Glomerular endothelial cell (primary cell): ENCODE data around the gene RAD51B. TPM values are rescaled to one million over a fixed set of nuclear protein-coding genes. Genes with fewer than 3 reads are reported as not detected.
"Not testable (repeated sequence)": the region's sequence is repeated elsewhere in the genome, so short reads cannot be mapped to it uniquely, and the experiment has no call there.

ENCODE experiments used
- DNase-seq: peaks from one replicate; pipeline ENCODE4 v3.0.0-alpha.2; 2011; ENCODE audit warnings: low read depth, low spot score; ENCODE audit errors: extremely low read depth
- total RNA-seq: library from RNA; depleted of rRNA; stranded (reverse); fragments of >200 nt; gene quantifications from 2 replicates; pipeline ENCODE4 v1.2.3, GENCODE V29; 2015

Gene RAD51B
- total RNA-seq, 1 donor from 2014 or later, result 9.7 TPM

DNA sequence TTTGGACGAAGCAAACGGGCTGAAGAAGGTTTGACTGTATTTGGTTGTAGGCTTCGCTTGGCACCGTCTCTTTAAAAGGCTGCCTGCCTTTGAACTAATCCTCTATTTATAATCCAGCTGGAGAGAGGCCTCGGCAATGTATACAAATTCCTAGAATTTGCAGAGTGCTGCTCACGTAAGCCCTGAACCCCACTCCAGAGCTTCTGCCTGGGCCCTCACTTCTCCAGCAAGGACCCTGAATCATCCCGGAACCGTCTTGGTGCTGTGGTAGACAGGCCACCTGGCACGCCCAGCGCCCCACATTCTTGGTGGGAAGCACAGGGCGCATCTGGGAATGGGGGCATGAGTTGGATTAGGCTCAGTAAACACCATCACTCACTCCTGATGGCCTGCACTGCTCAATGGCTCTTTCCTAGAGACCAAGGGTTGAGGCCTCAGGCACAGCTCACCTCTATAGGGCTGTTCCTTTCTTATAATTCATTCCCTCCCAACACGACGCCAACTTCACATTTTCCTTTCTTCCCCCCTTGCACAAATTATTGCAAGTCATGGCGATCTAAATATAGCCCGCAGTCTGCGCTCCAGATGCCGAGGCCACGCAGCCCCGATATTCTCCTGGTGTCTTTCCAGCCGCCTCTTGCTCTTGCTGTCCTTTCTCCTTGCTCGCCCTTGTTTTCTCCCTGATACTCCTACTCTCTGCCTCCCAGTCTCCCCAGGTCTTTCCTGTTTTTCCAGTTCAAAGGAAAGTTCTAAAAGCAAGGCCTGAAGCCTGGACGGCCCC lies 832.3 kb downstream of the RAD51B start:
- DNase-seq, result no peak

DNA sequence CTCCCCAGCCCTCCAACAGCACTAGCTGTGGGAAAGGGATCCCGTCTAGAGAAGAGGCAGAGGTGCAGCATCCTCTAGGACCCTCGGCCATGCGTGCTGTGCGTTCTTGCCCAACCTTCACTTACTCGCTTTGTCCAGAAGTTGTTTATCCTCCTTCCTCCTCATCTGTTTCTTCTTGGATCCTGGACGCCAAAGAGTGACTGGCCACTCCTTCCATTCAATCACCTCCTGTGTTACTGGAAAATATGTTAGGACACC lies 832.8 kb downstream of the RAD51B start:
- no peak for DNase-seq

DNA sequence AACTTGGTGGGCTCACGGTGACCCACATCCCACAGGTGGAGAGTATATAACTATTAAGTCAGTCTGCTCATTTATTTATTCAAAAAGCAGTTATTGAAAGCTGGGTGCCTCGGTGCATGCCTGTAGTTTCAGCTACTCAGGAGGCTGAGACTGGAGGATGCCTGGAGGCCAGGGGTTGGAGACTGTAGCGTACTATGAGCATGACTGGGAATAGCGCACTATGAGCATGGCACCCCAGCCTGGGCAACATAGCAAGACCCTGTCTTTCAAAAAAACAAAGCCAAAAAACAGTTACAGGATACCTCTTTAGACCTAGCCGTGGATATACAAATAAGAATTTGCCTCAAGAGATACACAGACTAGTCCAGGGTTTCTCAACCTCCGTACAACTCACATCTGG lies 833.5 kb downstream of the RAD51B start:
- DNase-seq, result no peak

DNA sequence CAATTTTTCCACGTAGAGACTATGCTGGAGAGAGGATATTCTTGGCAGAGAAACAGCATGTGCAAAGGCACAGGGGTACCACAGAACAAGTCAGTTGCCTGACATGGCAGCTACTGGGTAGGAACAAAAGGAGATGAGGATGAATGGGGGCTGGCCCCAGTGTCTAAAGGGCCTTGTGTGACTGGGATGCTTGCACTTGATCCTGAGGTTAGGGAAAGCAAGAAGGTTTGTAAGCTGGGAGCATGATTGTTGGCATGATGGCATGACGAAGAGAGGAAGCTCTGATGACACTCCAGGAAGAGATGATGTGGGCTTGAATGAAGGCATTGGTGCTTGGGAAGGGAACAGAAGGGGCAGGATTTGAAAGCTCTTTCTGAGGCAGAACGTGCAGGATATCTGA lies 834.2 kb downstream of the RAD51B start:
- no peak for DNase-seq

GRCh38 chr14:68654471-68654941 lies 834.9 kb downstream of the RAD51B start:
- no peak for DNase-seq

DNA sequence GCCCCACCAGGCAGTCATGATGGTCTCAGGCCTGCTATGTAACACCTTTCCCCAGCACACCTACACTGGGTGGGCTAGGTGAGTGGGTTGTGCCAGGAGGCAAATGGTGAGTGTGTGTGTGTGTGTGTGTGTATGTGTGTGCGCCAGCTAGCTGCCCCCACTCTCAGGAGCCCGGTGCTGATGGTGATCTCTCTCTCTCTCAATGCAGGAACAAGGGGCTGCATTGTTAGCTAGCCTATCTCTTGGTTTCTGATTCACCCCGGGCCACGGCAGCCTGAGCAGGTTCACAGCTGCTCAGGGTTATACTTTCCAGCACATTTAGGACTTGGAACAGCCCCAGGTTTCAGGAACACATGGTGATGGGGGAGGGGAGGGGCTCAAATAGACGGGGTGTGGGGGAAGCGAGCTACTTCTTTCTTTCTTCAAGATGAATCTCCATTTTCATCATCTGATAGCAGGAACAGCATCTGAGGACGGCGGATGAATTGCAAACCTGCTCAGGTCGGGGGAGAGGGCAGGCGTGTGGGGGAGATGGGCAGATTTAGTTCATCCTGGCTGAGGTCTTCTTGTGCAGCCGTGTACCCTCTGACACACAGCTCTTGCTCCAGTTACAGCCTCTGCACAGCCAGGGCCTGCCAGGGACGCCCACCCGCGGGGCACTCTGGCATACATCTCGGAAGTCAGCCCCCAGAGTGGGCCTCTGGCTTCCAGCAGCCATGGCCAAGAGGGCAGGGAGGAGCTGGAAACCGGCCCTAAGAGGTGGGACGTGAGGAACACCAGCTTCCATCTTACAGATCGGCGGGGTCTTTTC lies 835.6 kb downstream of the RAD51B start:
- no peak for DNase-seq

- no peak for DNase-seq
Measured at GRCh38 chr14:68655911-68656316, 836.3 kb downstream of the RAD51B start.

DNA sequence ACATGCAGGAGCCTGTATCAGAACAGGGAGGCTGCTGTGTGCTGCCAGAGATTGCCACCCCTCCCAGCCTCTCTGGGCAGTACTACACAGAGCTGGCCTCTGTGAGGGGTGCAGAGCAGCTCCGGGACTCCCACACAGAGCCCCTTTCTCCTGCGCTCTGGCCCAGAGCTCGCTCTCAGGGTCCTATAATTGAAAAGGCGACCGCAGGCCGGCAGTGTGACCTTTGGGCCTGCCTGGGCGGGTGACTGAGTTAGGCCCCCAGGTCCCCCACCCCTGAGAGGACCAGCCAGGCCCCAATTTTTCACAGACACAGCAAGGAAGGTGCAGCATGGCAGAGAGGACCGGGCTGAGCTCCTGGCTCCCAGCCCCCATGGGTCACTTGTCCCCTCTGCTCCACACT lies 836.9 kb downstream of the RAD51B start:
- no peak for DNase-seq

GRCh38 chr14:68657300-68658028 lies 837.9 kb downstream of the RAD51B start:
- DNase-seq, result no peak

DNA sequence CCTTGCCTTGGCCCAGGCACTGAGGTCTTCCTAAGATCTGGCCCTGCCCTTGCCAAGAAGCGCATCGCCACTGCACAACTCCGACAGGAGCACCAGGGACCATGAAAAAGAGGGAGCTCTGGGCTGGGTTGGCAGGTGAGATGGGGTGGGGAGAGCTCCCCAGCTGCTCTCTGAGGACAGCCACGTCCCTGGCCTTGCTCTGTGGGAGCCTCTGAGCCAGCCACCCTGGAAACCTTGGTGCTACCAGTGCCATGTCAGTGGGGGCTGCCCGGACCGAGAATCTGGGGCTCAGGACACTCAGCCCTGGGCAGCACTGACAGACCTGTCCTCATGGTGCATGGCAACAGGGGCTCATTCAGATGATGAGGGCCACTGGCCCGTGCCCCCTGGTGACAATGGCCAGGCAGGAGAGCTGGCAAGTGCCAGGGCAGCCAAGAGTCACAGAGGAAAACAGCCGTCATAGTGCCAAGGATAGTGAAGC lies 838.5 kb downstream of the RAD51B start:
- DNase-seq, result no peak

DNA sequence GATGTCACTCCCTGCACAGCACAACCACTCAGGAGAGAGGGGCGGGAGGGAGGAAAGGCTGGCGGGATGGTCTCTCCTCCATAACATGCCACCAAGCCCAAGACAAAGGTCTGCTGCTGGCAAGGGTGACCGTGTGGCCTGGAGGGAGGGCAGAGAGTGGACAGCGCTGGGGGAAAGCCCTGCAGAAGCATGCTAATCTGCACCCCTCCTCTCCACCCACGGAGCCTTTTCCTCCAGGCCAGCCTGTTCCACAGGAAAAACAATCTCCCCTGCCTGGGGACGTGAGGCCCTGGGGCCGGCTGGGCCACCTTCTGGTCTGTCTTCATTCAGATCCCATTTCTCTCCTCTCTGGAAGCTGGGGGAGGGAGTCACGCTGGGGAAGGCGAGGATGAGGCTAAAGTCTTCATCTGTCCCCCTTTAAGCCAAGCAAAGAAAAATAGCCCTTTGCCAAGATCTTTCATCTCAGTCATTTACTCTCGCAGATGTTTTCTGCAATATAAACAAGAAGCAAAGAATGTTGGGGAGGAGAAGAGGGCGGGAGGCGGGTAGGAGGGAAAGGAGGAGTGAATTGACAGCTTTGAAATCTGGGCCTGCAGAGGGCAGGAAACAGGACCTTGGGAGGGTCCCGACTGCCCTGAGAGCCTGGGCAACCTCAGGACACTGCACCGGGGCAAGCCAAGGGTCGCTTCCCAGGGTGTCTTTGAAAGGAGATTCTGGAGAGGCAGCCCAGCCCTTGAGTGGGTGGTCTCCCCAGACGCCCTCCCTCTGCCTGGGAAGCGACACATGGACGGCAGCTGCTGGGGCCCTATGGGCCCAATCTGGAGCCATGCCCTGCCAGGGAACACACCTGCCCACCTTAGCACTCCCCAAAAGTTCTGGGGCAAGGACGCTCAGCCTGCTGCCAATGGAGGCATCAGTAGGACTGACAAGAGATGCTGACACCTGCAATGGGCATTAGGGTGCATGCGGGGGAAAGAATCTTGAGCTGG lies 839.7 kb downstream of the RAD51B start:
- DNase-seq, result no peak

DNA sequence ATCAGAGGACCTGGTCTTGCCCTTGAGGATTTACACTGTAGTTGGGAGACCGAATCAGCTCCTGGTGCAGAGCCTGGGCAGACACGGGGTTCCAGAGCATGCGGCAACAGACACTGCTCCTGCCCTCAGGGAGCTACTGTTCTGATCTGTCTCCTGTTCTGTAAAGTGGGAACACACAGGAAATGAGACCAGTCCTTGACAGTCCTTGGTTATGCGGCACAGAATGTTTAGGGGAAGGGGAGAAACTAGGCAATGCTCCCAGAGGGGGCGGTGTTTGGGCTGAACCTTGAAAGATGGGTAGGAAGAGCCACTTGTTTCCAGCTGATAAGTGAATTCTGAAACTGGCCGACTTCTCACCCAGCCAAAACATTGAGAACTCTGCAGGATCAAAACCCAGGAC lies 840.9 kb downstream of the RAD51B start:
- no peak for DNase-seq

DNA sequence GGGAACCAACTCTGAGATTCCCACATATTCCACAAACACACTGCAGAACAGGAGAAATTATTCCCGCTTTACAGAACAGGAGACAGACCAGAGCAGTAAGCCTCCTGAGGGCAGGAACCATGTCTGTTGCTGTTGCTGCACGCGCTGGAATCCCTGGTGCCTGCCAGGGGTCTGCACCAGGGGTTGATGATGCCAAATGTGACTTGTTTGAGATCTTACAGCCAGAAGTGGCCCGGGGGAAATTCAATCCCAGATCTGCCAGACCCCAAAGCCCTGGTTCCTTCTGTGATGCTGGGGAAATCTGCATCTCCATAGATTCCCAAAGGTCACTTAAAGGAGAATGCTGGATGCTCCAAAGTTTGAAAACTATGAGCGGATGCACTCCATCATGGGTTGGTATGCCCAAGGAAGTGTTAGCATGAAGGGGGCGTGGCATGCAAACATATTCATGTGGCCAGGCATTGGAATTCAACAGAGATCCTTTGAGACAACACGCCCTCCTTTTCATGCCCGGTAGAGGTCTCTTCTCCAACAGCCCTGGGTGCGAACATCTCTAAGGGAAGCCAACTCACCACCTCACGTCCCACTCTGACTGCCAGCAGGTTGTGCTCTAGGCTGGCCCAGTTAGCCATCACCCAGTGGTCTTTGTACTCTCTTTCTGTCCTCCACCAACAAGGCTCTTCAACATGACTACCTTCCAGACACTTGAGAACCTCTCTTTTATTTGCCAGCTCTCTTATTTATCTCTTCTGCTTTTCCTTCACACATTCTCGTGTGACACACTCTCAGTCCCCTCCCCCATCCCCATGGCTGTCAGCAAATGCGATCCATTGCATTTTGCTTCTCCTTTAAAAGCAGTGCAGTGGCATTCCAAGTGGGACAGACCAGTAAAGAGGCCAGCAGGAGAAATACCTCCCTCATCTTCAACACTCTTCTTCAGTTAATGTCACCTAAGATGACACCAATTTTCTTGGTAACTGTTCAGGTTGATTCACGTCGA lies 841.9 kb downstream of the RAD51B start:
- DNase-seq, result no peak

DNA sequence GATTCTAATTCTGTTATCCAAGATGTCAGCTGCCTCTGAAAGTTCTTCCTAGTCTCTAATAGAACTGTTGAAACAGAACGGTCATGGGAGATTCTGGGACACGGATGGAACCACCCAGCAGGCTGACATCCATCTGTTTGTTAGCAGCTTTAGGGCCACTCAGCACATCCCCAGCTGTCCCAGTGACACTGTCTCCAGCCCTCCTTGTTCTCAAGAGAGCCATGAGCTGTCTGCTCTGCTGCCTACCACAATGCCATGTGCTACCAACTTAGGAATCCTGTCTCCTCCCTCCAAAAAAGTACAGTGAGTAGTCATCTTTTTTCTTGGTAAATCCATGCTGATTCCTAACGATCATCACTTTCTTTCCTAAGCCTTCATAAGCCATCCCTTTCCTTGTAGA lies 842.8 kb downstream of the RAD51B start:
- DNase-seq, result no peak

DNA sequence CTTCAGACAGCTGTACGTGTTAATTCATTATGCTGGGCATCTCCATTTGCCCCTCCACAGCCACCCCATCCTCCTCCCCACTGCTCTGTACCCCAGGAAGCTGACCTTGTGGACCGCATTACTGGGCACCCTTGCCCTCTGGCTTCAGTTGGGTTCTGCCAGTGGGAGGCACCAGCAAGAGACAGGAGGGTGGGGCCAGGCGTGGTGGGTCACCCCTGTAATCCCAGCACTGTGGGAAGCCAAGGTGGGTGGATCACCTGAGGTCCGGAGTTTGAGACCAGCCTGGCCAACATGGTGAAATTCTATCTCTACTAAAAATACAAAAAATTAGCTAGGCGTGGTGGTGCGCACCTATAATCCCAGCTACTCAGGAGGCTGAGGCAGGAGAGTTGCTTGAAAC lies 843.2 kb downstream of the RAD51B start:
- not testable (repeated sequence) for DNase-seq

DNA sequence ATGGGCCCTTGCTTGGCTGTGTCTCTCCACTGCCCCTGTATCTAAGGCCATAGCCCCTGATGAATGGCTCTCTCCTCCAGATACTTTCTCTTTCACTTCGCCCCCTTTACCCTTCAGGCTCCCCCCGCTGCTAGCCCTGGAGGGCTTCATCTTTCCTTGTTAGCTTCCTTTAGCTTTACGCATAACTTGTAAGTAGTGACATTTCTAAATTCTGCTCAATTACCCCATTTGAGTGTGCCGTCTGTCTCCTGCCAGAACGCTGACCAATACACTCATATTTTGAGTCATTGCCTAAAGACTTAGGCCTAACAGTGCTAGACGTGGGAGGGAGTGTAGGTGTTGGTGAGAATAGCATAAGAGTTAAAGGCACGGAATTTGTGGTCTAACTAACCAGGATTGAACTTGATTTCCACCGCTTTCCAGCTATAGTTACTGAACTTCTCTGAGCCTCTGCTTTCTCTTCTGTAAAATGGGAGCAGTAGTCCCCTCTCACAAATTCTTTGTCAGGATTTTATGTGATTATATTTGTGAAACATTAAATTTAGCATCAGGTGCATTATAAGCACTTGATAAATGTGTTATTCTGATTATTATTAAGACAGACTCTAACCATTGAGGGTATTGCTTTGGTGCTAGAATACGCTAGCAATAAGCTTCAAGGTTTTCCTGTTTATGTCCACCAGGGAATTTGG lies 844.0 kb downstream of the RAD51B start:
- no peak for DNase-seq

DNA sequence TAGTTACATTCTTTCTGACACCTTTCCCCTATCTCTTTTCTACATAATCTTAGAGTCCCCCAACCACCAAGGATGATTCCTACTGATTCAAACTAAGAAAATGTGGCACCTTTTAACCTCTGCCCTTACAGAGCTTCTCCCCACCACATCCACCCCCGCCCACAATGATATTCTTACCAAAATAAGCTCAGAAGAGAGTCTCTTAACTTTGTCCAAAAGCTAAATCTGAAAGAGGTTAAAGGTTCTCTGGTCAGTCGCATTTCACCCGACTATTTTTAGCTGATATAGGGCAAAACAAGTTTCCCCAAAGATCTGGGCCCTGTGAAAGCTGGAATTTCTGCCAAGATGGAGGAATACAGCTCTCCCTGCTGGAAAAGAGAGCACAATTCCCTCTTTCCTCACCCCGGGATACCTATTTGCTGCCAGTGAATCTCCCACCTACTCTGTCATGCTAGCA lies 844.7 kb downstream of the RAD51B start:
- no peak for DNase-seq

DNA sequence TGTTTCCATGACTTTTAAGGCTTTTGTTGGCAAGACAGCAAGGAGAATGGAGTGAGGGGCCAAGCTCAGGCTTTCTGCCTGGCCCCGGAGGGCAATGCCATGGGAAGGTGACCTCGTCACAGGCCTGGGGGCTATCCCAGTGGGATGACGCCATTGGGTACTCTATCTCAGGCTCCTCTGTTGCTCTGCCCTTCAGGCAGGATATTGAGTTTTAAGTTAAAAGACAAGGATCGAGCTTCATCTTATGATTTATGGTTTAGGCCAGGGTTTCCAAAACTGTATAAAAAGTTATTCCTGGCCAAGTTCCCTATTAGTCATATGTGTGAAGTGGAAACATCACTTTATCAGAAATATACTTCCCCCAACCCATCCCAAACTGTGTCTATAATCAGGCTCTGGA lies 845.6 kb downstream of the RAD51B start:
- DNase-seq, result no peak
